Measurements from ENCODE around the gene NFATC3. TPM values are rescaled to one million over a fixed set of nuclear protein-coding genes. Genes with fewer than 3 reads are reported as not detected.
"Not testable (repeated sequence)": the region's sequence is repeated elsewhere in the genome, so short reads cannot be mapped to it uniquely, and the experiment has no call there.

NFATC3 gene
- total RNA-seq, 1 donor from 2014 or later = 51.8 TPM

DNA sequence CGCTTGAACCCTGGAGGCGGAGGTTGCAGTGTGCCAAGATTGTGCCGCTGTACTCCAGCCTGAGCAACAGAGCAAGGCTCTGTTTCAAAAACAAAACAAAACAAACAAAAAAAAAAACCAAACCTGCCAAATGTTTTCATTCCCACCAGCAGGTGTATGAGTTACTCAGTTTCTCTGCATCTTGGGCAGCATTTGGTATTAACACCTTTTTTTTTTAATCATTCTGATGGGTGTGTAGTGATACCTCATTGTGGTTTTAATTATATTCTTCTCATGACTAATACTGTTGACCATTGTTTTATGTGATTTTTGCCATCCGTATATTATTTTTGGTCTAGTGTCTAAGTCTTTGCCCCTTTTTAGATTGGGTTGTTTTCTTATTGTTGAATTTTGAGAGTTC, 15.3 kb downstream of the NFATC3 start:
- DNase-seq (ENCODE audit: low spot score in 2 of 2, unreplicated experiment in 2 of 2) = no peak
- H3K27ac Mint-ChIP-seq = no peak overlapping the region
- no peaks in the 10 kb centered on the region for H3K27me3 Mint-ChIP-seq (ENCODE audit: low read depth)
- no peaks in the 10 kb centered on the region for H3K4me1 Mint-ChIP-seq
- peaks cover 24% of the 10 kb centered on the region for H3K9me3 Mint-ChIP-seq
- TF ChIP-seq, protein P1, sequence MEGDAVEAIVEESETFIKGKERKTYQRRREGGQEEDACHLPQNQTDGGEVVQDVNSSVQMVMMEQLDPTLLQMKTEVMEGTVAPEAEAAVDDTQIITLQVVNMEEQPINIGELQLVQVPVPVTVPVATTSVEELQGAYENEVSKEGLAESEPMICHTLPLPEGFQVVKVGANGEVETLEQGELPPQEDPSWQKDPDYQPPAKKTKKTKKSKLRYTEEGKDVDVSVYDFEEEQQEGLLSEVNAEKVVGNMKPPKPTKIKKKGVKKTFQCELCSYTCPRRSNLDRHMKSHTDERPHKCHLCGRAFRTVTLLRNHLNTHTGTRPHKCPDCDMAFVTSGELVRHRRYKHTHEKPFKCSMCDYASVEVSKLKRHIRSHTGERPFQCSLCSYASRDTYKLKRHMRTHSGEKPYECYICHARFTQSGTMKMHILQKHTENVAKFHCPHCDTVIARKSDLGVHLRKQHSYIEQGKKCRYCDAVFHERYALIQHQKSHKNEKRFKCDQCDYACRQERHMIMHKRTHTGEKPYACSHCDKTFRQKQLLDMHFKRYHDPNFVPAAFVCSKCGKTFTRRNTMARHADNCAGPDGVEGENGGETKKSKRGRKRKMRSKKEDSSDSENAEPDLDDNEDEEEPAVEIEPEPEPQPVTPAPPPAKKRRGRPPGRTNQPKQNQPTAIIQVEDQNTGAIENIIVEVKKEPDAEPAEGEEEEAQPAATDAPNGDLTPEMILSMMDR (IDR thresholded peaks at IDR 0.05; ENCODE audit: unreplicated experiment) = no peak
- H3K4me3 Mint-ChIP-seq = no peak overlapping the region
- H3K36me3 Mint-ChIP-seq = peaks cover 18% of the 10 kb centered on the region

DNA sequence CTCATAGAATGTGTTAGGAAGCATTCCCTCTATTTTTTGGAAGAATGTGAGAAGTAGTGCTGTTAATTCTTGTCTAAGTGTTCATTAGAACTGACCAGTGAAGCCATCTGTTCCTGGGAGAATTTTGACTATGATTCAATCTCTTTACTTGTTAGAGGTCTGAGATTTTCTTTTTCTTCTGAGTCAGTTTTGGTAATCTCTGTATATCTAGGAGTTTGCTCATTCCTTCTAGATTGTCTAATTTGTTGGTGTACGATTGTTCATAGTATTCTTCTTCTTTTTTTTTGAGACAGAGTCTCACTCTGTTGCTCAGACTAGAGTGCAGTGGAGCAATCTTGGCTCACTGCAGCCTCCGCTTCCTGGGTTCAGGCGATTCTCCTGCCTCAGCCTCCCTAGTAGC, 20.4 kb downstream of the NFATC3 start:
- no peak overlapping the region for H3K27ac Mint-ChIP-seq
- TF ChIP-seq, protein P1 (IDR thresholded peaks at IDR 0.05; ENCODE audit: unreplicated experiment) = no peak
- H3K36me3 Mint-ChIP-seq = peaks cover 47% of the 10 kb centered on the region
- H3K9me3 Mint-ChIP-seq = peaks cover 57% of the 10 kb centered on the region
- no peak for DNase-seq (ENCODE audit: low spot score in 2 of 2, unreplicated experiment in 2 of 2)
- no peaks in the 10 kb centered on the region for H3K27me3 Mint-ChIP-seq (ENCODE audit: low read depth)
- no peaks in the 10 kb centered on the region for H3K4me1 Mint-ChIP-seq
- no peak overlapping the region for H3K4me3 Mint-ChIP-seq

DNA sequence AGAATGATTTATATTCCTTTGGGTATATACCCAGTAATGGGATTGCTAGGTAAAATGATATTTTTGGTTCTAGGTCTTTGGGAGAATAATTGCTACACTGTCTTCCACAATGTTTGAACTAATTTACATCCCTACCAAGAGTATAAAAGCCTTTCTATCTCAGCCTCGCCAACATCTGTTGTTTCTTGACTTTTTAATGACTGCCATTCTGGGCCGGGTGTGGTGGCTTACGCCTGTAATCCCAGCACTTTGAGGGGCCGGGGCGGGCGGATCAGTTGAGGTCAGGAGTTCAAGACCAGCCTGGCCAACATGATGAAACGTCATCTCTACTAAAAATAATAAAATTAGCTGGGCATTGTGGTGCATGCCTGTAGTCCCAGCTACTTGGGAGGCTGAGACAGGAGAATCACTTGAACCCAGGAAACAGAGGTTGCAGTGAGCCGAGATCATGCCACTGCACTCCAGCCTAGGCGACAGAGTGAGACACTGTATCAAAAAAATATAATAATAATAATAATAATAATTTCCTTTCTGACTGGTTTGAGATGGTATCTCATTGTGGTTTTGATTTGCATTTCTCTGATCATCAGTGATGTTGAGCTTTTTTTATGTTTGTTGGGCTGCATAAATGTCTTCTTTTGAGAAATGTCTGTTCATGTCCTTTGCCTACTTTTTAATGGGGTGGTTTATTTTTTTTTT, 22.2 kb downstream of the NFATC3 start:
- peaks cover 65% of the 10 kb centered on the region for H3K9me3 Mint-ChIP-seq
- H3K4me1 Mint-ChIP-seq; H3K4me3 Mint-ChIP-seq; H3K27me3 Mint-ChIP-seq (ENCODE audit: low read depth); DNase-seq (ENCODE audit: low spot score in 2 of 2, unreplicated experiment in 2 of 2); H3K27ac Mint-ChIP-seq: not testable (repeated sequence)
- peaks cover 59% of the 10 kb centered on the region for H3K36me3 Mint-ChIP-seq

DNA sequence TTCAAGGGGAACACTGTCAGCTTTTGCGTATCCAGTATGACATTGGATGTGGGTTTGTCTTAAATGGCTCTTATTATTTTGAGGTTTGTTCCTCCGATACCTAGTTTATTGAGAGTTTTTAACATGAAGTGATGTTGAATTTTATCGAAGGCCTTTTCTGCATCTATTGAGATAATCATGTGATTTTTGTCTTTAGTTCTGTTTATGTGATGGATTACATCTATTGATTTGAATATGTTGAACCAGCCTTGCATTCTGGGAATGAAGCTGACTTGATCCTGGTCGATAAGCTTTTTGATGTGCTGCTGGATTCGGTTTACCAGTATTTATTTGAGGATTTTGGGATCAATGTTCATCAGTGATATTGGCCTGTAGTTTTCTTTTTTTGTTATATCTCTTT, 24.0 kb downstream of the NFATC3 start:
- DNase-seq (ENCODE audit: low spot score in 2 of 2, unreplicated experiment in 2 of 2); H3K27ac Mint-ChIP-seq; H3K4me3 Mint-ChIP-seq; H3K27me3 Mint-ChIP-seq (ENCODE audit: low read depth); H3K4me1 Mint-ChIP-seq: not testable (repeated sequence)
- Mint-ChIP-seq H3K9me3 (peaks cover 57% of the 10 kb centered on the region), H3K36me3 (peaks cover 54% of the 10 kb centered on the region)

DNA sequence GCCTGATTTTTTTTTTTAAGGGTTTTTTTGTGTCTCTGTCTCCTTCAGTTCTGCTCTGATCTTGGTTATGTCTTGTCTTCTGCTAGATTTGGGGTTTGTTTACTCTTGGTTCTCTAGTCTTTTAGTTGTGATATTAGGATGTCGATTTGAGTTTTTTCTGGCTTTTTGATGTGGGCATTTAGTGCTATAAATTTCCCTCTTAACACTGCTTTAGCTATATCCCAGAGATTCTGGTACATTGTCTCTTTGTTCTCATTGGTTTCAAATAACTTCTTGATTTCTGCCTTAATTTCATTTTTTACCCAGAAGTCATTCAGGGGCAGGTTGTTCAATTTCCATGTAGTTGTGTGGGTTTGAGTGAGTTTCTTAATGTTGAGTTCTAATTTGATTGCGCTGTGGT, 25.4 kb downstream of the NFATC3 start:
- DNase-seq (ENCODE audit: low spot score in 2 of 2, unreplicated experiment in 2 of 2); H3K4me1 Mint-ChIP-seq; H3K4me3 Mint-ChIP-seq; H3K27ac Mint-ChIP-seq; H3K27me3 Mint-ChIP-seq (ENCODE audit: low read depth): not testable (repeated sequence)
- peaks cover 50% of the 10 kb centered on the region for H3K9me3 Mint-ChIP-seq
- H3K36me3 Mint-ChIP-seq = peaks cover 45% of the 10 kb centered on the region

DNA sequence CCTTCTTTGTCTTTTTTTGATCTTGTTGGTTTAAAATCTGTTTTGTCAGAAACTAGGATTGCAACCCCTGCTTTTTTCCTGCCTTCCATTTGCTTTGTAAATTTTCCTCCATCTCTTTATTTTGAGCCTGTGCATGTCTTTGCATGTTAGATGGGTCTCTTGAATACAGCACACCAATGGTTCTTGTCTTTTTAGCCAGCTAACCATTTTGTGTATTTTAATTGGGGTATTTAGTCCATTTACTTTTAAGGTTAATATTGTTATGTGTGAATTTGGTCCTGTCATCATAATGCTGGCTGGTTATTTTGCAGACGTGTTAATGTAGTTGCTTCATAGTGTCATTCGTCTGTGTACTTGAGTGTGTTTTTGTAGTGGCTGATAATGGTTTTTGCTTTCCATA, 26.2 kb downstream of the NFATC3 start:
- H3K9me3 Mint-ChIP-seq = peaks cover 47% of the 10 kb centered on the region

DNA sequence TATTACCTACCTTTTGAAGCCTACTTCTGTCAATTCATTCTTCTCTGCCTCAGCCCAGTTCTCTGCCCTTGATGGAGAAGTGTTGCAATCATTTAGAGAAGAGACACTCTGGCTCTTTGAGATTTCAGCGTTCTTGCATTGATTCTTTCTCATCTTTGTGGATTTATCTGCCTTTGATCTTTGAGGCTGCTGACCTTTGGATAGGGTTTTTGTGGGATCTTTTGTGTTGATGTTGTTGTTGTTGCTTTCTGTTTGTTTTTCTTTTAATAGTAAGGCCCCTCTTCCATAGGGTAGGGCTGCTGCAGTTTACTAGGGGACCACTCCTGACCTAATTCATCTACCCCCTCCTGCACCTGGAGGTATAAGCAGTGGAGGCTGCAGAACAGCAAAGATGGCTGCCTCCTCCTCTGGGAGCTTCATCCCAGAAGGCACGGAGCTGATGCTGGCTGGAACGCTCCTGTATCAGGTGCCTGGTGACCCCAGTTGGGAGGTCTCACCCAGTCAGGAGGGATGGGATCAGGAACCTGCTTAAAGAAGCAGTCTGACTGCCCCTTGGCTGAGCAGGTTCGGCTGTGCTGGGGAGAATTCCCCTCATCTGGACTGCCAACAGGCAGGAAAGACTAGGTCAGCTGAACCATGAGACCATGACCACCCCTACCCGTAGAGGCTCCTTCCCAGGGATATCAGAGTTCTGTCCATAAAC, 28.0 kb downstream of the NFATC3 start:
- DNase-seq (ENCODE audit: low spot score in 2 of 2, unreplicated experiment in 2 of 2) = no peak
- Mint-ChIP-seq H3K27me3 (ENCODE audit: low read depth) (no peaks in the 10 kb centered on the region), H3K4me3 (no peak overlapping the region), H3K9me3 (peaks cover 38% of the 10 kb centered on the region), H3K4me1 (no peaks in the 10 kb centered on the region), H3K36me3 (peaks cover 35% of the 10 kb centered on the region), H3K27ac (no peak overlapping the region)
- TF ChIP-seq, protein P1 (IDR thresholded peaks at IDR 0.05; ENCODE audit: unreplicated experiment) = no peak

More for the DNA sequence above, 26.2 kb downstream of the NFATC3 start:
- H3K4me3 Mint-ChIP-seq = no peak overlapping the region
- no peaks in the 10 kb centered on the region for H3K27me3 Mint-ChIP-seq (ENCODE audit: low read depth)
- no peak overlapping the region for H3K27ac Mint-ChIP-seq
- H3K4me1 Mint-ChIP-seq = no peaks in the 10 kb centered on the region
- TF ChIP-seq, protein P1 (IDR thresholded peaks at IDR 0.05; ENCODE audit: unreplicated experiment) = no peak
- peaks cover 43% of the 10 kb centered on the region for H3K36me3 Mint-ChIP-seq
- no peak for DNase-seq (ENCODE audit: low spot score in 2 of 2, unreplicated experiment in 2 of 2)
